Activated naive CD4-positive, alpha-beta T cell (primary cell): Measurements from ENCODE around the gene ZNF679.
A peak's percentile ranks its signal among the peaks of the same experiment; 100 is the strongest.
"Not testable (repeated sequence)": the region's sequence is repeated elsewhere in the genome, so short reads cannot be mapped to it uniquely, and the experiment has no call there.

Source experiments
- DNase-seq, 4 experiments: peaks; one replicate each; lab custom pipeline; 2025; lab: John Stamatoyannopoulos, UW

Gene ZNF679

DNA sequence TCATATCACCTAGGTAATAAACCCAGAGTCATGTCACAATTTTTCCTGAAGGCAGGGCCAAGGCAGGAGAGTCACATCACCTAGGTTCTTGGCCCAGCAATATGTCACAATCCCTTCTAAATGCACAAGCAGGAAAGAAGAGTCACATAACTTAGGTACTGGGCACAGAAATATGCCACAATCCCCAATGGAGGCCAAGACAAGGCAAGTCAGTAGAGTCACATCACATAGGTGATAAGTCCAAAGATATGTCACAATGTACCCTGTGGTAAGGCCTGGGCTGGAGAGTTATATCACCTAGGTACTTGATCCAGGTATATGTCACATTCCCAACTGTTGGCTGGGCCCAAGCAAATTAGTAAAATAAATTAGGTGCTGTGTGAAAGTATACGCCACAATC, at the start of gene ZNF679:
TSS of gene ZNF679 (plus strand) at position 301 of the 400 bp plus-strand sequence. CDS start 20,644 bp downstream, outside the sequence.
- not testable (repeated sequence) for DNase-seq

DNA sequence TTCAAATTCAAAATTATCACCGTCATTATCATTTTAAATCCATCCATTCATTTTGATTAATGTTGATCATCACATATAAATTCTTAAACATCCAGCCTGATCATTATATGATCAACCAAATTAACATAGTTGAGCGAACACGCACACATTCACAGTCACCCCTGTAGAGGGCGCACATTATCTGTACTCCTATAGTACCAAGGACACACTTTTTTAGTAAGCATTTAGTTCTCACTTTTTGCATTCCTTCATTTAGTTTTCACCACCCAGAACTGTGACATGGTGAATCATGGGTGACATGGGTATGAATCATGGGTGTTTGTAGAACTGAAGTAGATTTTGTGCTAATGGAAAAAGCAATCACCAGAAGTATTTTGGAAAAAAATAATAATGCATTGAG, 47.3 kb upstream of the ZNF679 start:
- DNase-seq, result no peak

GRCh38 chr7:64181586-64181985, 46.7 kb upstream of the ZNF679 start:
- DNase-seq, result no peak

- DNase-seq, result no peak
Measured at GRCh38 chr7:64182036-64182790, 46.1 kb upstream of the ZNF679 start.

GRCh38 chr7:64183126-64183742, 45.0 kb upstream of the ZNF679 start:
- DNase-seq, result peak in 3 of 4 experiments; percentile 2 to 16 (median 6)

GRCh38 chr7:64183827-64184372, 44.4 kb upstream of the ZNF679 start:
- DNase-seq, result no peak

GRCh38 chr7:64184376-64184775, 43.9 kb upstream of the ZNF679 start:
- no peak for DNase-seq

- DNase-seq, result no peak
Measured at GRCh38 chr7:64187408-64187807, 40.9 kb upstream of the ZNF679 start.

DNA sequence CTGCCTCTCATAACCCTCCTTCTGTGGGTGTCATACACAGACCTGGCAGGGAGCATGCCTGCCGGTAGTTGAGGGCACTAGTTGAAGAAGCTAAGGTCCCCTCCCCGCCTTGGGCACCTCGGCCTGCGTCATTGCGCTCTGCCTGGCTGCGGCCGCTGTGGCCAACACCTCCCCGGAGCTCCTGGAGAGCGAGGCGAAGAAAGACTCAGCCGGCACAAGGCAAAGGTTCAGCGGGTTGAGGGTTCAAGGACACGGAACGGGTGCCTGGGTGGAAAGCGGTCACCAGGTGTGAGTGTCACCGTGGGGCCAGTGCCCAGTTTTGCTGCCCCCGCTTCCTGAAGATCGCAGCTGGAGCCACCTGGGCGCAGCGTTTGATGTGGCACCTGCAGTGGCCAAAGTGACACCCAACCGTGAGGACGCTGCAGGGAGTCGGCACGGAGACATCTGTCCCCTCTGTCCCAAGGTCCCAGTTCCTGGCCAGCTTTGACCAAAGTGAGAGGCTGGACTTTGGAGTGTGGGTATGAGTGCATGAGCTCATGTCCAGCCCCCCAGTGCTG, 36.0 kb upstream of the ZNF679 start:
- no peak for DNase-seq

GRCh38 chr7:64192775-64193174, 35.5 kb upstream of the ZNF679 start:
- DNase-seq, result no peak

GRCh38 chr7:64206903-64207302, 21.4 kb upstream of the ZNF679 start, which contains the start of gene ZNF735:
Gene ZNF735, plus strand, starts transcription at chr7:64207203. Its CDS starts 0 bp downstream, at chr7:64207203.
- no peak for DNase-seq

- not testable (repeated sequence) for DNase-seq
Measured at GRCh38 chr7:64219710-64220298, 8.5 kb upstream of the ZNF679 start.

- no peak for DNase-seq
Measured at GRCh38 chr7:64223366-64223765, 4.9 kb upstream of the ZNF679 start.

GRCh38 chr7:64266341-64266919, 38.2 kb downstream of the ZNF679 start:
- no peak for DNase-seq

DNA sequence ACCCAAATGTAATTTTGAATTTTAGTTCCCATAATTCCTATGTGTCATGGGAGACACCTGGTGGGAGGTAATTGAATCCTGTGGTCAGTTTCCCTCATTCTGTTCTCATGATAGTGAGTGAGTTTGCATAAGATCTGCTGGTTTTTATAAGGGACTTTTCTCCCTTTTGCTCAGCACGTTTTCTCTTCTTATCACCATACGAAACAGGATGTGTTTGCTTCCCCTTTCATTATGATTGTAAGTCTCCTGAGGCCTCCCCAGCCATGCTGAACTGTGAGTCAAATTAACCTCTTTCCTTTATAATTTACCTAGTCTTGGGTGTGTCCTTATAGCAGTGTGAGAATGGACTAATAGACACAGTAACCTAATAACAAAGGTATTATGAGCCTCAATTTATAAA, 49.4 kb downstream of the ZNF679 start:
- no peak for DNase-seq

DNA sequence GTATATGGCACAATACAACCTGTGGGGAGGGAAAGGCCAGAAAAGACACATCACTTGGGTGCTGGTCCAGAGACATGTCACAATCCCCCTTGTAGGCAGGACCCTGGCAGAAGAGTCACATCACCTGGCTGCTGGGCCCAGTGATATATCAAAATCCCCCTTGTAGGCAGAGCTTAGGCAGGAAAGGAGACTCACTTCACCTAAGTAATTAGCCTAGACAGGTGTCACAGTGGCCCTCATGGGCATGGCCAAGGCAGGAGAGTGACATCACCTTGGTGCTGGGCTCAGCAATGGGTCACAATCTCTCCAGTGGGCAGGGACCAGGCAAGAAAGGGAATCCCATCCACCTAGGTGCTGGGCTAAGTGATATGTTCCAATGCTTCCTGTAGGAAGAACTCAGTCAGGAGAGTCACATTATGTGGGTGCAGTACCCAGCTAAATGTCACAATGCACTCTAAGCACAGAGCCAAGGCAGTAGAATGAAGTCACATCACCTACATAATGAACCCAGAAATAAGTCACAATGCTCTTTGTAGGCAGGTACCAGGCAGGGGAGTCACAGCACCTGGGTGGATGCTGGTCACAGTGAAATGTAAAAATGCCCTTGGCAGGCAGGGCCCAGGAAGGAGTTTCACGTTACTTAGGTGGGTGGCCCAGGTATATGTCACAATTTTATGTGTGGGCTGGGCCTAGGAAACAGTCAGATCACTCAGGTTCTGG, 66.6 kb downstream of the ZNF679 start:
- no peak for DNase-seq

DNA sequence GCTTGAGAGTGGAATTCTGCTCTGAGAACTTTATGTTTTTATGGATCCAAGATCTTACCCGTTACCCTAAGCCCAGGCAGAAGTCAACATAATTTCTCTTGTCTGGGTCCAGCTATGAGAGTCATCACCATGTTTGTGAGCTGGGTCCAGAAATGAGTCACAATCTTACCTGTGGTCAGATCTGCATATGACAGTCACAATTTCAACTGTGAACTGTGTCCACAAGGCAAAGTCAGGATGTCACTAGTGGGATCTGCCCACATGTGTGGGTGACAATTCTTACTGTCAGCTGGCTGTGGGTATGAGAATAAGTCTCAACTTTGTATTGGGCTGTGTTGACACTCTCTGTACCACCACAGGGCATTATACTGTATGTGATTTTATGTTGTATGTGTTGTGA, 69.1 kb downstream of the ZNF679 start:
- not testable (repeated sequence) for DNase-seq

DNA sequence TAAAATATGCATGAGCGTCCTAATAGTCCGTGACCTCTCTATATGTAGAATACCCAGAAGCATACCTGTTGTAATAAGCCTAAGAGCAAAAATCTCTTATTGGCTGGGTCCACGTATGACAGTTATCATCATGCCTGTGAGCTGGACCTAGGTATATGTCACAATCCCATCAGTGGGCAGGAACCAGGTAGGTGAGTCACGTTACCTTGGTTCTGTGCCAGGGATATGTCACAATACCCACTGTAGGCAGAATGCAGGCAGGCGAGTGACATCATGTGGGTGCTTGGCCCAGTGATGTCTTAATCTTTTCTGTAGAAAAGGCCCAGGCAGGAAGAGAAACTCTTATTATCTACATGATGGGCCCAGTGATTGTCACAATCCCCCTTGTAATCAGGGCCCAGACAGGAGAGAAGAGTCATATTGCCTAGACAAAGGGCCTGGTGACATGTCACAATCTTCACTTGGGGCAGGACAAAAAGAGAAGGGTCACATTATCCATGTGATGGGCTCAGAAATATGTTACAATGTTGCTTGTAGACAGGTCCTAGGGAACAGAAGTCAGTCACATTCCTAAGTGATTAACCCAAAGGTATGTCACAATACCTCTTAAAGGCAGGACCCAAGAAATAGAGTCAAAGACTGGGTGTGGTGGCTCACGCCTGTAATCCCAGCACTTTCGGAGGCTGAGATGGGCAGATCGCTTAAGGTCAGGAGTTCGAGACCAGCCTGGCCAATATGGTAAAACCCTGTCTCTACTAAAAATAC, 72.5 kb downstream of the ZNF679 start:
- DNase-seq, result no peak

- DNase-seq, result peak; percentile 74 to 91 (median 83)
Measured at GRCh38 chr7:64307254-64308015, 79.2 kb downstream of the ZNF679 start.

DNA sequence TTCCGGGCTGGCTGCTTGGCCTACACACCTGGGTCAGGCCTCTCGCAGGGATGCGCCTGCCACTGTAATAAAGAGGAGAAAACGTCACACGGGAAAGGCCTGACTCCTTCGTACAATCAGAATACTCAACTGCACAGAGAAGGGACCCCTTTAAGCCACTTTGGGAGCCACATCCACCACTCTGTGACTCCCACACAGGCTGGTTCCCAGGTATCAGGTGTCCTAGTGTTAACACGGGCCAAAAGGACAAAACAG, 79.7 kb downstream of the ZNF679 start:
- DNase-seq, result no peak
